ENCODE data around the gene CIB4. TPM values are rescaled to one million over a fixed set of nuclear protein-coding genes. Genes with fewer than 3 reads are reported as not detected.
"Not testable (repeated sequence)": the region's sequence is repeated elsewhere in the genome, so short reads cannot be mapped to it uniquely, and the experiment has no call there.

Gene CIB4
- total RNA-seq, 1 donor from 2014 or later = not detected

GRCh38 chr2:26574066-26574899, 66.9 kb downstream of the CIB4 start:
- Histone ChIP-seq H3K9ac (ENCODE audit: low read depth in 1 of 3, low read length in 3 of 3) (no peak overlapping the region), H3K27me3 (ENCODE audit: control insufficient read depth in 3 of 3, insufficient read depth in 3 of 3, low read length in 3 of 3) (peaks cover 10 to 54% (median 38%) of the 10 kb centered on the region in 3 donors), H3K4me3 (ENCODE audit: low read length in 3 of 3) (no peak overlapping the region), H3K9me3 (ENCODE audit: control insufficient read depth in 3 of 3, low read length in 3 of 3) (no peaks in the 10 kb centered on the region), H3K36me3 (ENCODE audit: control insufficient read depth in 3 of 3, insufficient read depth in 3 of 3, low read length in 3 of 3) (no peaks in the 10 kb centered on the region), H3K27ac (ENCODE audit: low read depth, low read length) (no peak overlapping the region), H3K4me1 (ENCODE audit: control insufficient read depth in 3 of 3, insufficient read depth in 3 of 3, low read length in 3 of 3) (no peaks in the 10 kb centered on the region)

- Histone ChIP-seq H3K9me3 (ENCODE audit: control insufficient read depth in 3 of 3, low read length in 3 of 3) (no peaks in the 10 kb centered on the region), H3K4me1 (ENCODE audit: control insufficient read depth in 3 of 3, insufficient read depth in 3 of 3, low read length in 3 of 3) (no peaks in the 10 kb centered on the region), H3K36me3 (ENCODE audit: control insufficient read depth in 3 of 3, insufficient read depth in 3 of 3, low read length in 3 of 3) (no peaks in the 10 kb centered on the region), H3K9ac (ENCODE audit: low read depth in 1 of 3, low read length in 3 of 3) (no peak overlapping the region), H3K27me3 (ENCODE audit: control insufficient read depth in 3 of 3, insufficient read depth in 3 of 3, low read length in 3 of 3) (peaks cover 13 to 50% (median 41%) of the 10 kb centered on the region in 3 donors), H3K27ac (ENCODE audit: low read depth, low read length) (no peak overlapping the region), H3K4me3 (ENCODE audit: low read length in 3 of 3) (no peak overlapping the region)
These were observed 67.8 kb downstream of the CIB4 start for GRCh38 chr2:26573241-26573925.

- H3K9ac ChIP-seq (ENCODE audit: low read depth in 1 of 3, low read length in 3 of 3) = no peak overlapping the region
- H3K4me3 ChIP-seq (ENCODE audit: low read length in 3 of 3) = no peak overlapping the region
- no peaks in the 10 kb centered on the region for H3K4me1 ChIP-seq (ENCODE audit: control insufficient read depth in 3 of 3, insufficient read depth in 3 of 3, low read length in 3 of 3)
- peaks cover 11 to 52% (median 48%) of the 10 kb centered on the region in 3 donors for H3K27me3 ChIP-seq (ENCODE audit: control insufficient read depth in 3 of 3, insufficient read depth in 3 of 3, low read length in 3 of 3)
- H3K27ac ChIP-seq (ENCODE audit: low read depth, low read length) = no peak overlapping the region
- H3K9me3 ChIP-seq (ENCODE audit: control insufficient read depth in 3 of 3, low read length in 3 of 3) = no peaks in the 10 kb centered on the region
- H3K36me3 ChIP-seq (ENCODE audit: control insufficient read depth in 3 of 3, insufficient read depth in 3 of 3, low read length in 3 of 3) = no peaks in the 10 kb centered on the region
These were observed 68.6 kb downstream of the CIB4 start for GRCh38 chr2:26572591-26572990.

GRCh38 chr2:26571316-26571715, 69.8 kb downstream of the CIB4 start:
- Histone ChIP-seq H3K27me3 (ENCODE audit: control insufficient read depth in 3 of 3, insufficient read depth in 3 of 3, low read length in 3 of 3) (peaks cover 9 to 46% (median 46%) of the 10 kb centered on the region in 3 donors), H3K9me3 (ENCODE audit: control insufficient read depth in 3 of 3, low read length in 3 of 3) (no peaks in the 10 kb centered on the region), H3K4me1 (ENCODE audit: control insufficient read depth in 3 of 3, insufficient read depth in 3 of 3, low read length in 3 of 3) (no peaks in the 10 kb centered on the region), H3K9ac (ENCODE audit: low read depth in 1 of 3, low read length in 3 of 3) (no peak overlapping the region), H3K36me3 (ENCODE audit: control insufficient read depth in 3 of 3, insufficient read depth in 3 of 3, low read length in 3 of 3) (no peaks in the 10 kb centered on the region), H3K27ac (ENCODE audit: low read depth, low read length) (no peak overlapping the region), H3K4me3 (ENCODE audit: low read length in 3 of 3) (no peak overlapping the region)

GRCh38 chr2:26570083-26570430, 71.1 kb downstream of the CIB4 start:
- no peaks in the 10 kb centered on the region for H3K9me3 ChIP-seq (ENCODE audit: control insufficient read depth in 3 of 3, low read length in 3 of 3)
- H3K27ac ChIP-seq (ENCODE audit: low read depth, low read length) = no peak overlapping the region
- H3K4me3 ChIP-seq (ENCODE audit: low read length in 3 of 3) = no peak overlapping the region
- H3K27me3 ChIP-seq (ENCODE audit: control insufficient read depth in 3 of 3, insufficient read depth in 3 of 3, low read length in 3 of 3) = peaks cover 20 to 57% (median 56%) of the 10 kb centered on the region in 3 donors
- H3K9ac ChIP-seq (ENCODE audit: low read depth in 1 of 3, low read length in 3 of 3) = no peak overlapping the region
- no peaks in the 10 kb centered on the region for H3K4me1 ChIP-seq (ENCODE audit: control insufficient read depth in 3 of 3, insufficient read depth in 3 of 3, low read length in 3 of 3)
- H3K36me3 ChIP-seq (ENCODE audit: control insufficient read depth in 3 of 3, insufficient read depth in 3 of 3, low read length in 3 of 3) = no peaks in the 10 kb centered on the region

- H3K27me3 ChIP-seq (ENCODE audit: control insufficient read depth in 3 of 3, insufficient read depth in 3 of 3, low read length in 3 of 3) = peaks cover 23 to 62% (median 60%) of the 10 kb centered on the region in 3 donors
- H3K4me1 ChIP-seq (ENCODE audit: control insufficient read depth in 3 of 3, insufficient read depth in 3 of 3, low read length in 3 of 3) = no peaks in the 10 kb centered on the region
- H3K27ac ChIP-seq (ENCODE audit: low read depth, low read length) = no peak overlapping the region
- H3K9ac ChIP-seq (ENCODE audit: low read depth in 1 of 3, low read length in 3 of 3) = no peak overlapping the region
- H3K4me3 ChIP-seq (ENCODE audit: low read length in 3 of 3) = no peak overlapping the region
- H3K36me3 ChIP-seq (ENCODE audit: control insufficient read depth in 3 of 3, insufficient read depth in 3 of 3, low read length in 3 of 3) = no peaks in the 10 kb centered on the region
- H3K9me3 ChIP-seq (ENCODE audit: control insufficient read depth in 3 of 3, low read length in 3 of 3) = no peaks in the 10 kb centered on the region
These were observed 71.7 kb downstream of the CIB4 start for GRCh38 chr2:26569216-26570082.

- Histone ChIP-seq H3K36me3 (ENCODE audit: control insufficient read depth in 3 of 3, insufficient read depth in 3 of 3, low read length in 3 of 3) (no peaks in the 10 kb centered on the region), H3K9me3 (ENCODE audit: control insufficient read depth in 3 of 3, low read length in 3 of 3) (no peaks in the 10 kb centered on the region), H3K4me1 (ENCODE audit: control insufficient read depth in 3 of 3, insufficient read depth in 3 of 3, low read length in 3 of 3) (peaks cover 2 to 6% (median 5%) of the 10 kb centered on the region in 3 donors), H3K27me3 (ENCODE audit: control insufficient read depth in 3 of 3, insufficient read depth in 3 of 3, low read length in 3 of 3) (peaks cover 35 to 68% (median 65%) of the 10 kb centered on the region in 3 donors), H3K27ac (ENCODE audit: low read depth, low read length) (no peak overlapping the region), H3K4me3 (ENCODE audit: low read length in 3 of 3) (no peak overlapping the region), H3K9ac (ENCODE audit: low read depth in 1 of 3, low read length in 3 of 3) (no peak overlapping the region)
These were observed 72.9 kb downstream of the CIB4 start for GRCh38 chr2:26568076-26568890.

- H3K9ac ChIP-seq (ENCODE audit: low read depth in 1 of 3, low read length in 3 of 3) = no peak overlapping the region
- H3K9me3 ChIP-seq (ENCODE audit: control insufficient read depth in 3 of 3, low read length in 3 of 3) = no peaks in the 10 kb centered on the region
- peaks cover 10 to 14% (median 12%) of the 10 kb centered on the region in 3 donors for H3K4me1 ChIP-seq (ENCODE audit: control insufficient read depth in 3 of 3, insufficient read depth in 3 of 3, low read length in 3 of 3)
- H3K27ac ChIP-seq (ENCODE audit: low read depth, low read length) = no peak overlapping the region
- H3K4me3 ChIP-seq (ENCODE audit: low read length in 3 of 3) = no peak overlapping the region
- H3K27me3 ChIP-seq (ENCODE audit: control insufficient read depth in 3 of 3, insufficient read depth in 3 of 3, low read length in 3 of 3) = peaks cover 43 to 69% (median 66%) of the 10 kb centered on the region in 3 donors
- no peaks in the 10 kb centered on the region for H3K36me3 ChIP-seq (ENCODE audit: control insufficient read depth in 3 of 3, insufficient read depth in 3 of 3, low read length in 3 of 3)
These were observed 73.6 kb downstream of the CIB4 start for GRCh38 chr2:26567534-26567933.

- H3K36me3 ChIP-seq (ENCODE audit: control insufficient read depth in 3 of 3, insufficient read depth in 3 of 3, low read length in 3 of 3); H3K4me3 ChIP-seq (ENCODE audit: low read length in 3 of 3); H3K27ac ChIP-seq (ENCODE audit: low read depth, low read length); H3K9me3 ChIP-seq (ENCODE audit: control insufficient read depth in 3 of 3, low read length in 3 of 3); H3K9ac ChIP-seq (ENCODE audit: low read depth in 1 of 3, low read length in 3 of 3): not testable (repeated sequence)
- peaks cover 13 to 19% (median 14%) of the 10 kb centered on the region in 3 donors for H3K4me1 ChIP-seq (ENCODE audit: control insufficient read depth in 3 of 3, insufficient read depth in 3 of 3, low read length in 3 of 3)
- peaks cover 47 to 71% (median 65%) of the 10 kb centered on the region in 3 donors for H3K27me3 ChIP-seq (ENCODE audit: control insufficient read depth in 3 of 3, insufficient read depth in 3 of 3, low read length in 3 of 3)
These were observed 74.4 kb downstream of the CIB4 start for GRCh38 chr2:26566731-26567130.

Data from skeletal muscle tissue (tissue), 4 donors.